VCaP (cell line): Measurements from ENCODE around the gene CCDC150.

Source experiments
- H3K27ac ChIP-seq: fragments of 450-650 bp; 2 replicates; pipeline ENCODE4 v1.5.1; 2017
- TF ChIP-seq, protein P1 (sequence below): fragments of 450-650 bp; conservative IDR thresholded peaks from 2 replicates; pipeline ENCODE4 v1.5.1; 2017; ENCODE audit warnings: mild to moderate bottlenecking, moderate library complexity

CCDC150 gene

DNA sequence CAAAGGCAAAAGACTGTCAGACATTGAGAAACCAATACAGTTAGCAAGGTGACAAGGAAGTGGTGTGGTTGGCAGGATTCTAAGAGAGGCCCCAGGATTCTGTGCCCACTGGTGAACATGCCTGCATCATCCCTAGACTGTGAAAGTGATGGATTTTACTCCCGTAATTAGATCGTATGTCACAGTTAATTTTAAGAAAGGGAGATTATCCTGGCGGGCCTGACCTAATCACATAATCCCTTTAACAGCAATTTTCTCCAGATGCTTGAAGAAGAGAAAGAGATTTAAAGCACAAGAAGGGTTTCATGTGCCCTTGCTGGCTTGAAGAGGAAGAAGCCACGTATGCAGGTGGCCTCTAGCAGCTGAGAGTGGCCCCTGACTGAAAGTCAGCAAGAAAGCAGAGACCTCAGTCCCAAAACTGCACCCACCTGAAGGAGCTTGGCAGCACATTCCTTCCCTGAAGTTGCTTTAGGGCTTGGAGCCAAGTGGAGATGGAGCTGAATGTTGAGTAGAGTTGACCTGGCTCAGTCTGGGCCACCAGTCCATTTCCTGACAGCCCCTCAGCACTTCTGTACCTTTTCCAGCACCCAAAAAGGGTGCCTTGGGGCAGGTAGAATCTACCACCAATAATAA is 110.9 kb downstream of the CCDC150 start:
- H3K27ac ChIP-seq: no peak overlapping the region
- TF ChIP-seq, protein P1, sequence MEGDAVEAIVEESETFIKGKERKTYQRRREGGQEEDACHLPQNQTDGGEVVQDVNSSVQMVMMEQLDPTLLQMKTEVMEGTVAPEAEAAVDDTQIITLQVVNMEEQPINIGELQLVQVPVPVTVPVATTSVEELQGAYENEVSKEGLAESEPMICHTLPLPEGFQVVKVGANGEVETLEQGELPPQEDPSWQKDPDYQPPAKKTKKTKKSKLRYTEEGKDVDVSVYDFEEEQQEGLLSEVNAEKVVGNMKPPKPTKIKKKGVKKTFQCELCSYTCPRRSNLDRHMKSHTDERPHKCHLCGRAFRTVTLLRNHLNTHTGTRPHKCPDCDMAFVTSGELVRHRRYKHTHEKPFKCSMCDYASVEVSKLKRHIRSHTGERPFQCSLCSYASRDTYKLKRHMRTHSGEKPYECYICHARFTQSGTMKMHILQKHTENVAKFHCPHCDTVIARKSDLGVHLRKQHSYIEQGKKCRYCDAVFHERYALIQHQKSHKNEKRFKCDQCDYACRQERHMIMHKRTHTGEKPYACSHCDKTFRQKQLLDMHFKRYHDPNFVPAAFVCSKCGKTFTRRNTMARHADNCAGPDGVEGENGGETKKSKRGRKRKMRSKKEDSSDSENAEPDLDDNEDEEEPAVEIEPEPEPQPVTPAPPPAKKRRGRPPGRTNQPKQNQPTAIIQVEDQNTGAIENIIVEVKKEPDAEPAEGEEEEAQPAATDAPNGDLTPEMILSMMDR: no peak

DNA sequence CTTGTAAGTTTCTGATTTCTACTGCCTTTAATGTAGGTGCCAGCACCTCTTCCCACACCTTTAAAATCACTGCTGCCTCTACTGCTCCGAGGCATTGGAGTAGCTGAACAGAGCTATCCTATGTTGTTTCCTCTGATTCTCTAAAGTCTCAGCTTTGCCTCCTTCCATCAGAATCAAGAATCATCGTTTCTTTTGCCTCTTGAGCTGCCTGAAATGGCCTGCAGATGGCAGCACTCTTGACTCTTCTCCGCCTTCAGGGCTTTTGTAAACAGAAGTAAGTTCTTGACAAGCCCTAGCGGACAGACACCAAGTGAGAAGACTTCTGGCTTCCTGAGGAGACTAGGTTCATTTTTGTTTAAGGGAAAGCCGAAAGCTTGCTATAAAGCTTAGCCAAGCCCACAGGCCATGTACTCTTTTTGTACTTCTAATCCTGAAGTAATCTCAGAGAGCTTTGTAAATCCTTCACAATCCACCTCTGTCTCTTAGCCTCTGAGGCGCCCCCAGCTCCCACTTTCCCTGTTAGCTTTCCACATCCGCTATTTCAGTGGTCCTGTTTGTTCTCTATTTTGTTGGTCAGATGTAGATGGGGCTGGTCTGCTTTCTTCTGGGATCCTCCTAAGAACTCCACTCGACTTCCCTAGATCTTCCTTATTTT is 111.6 kb downstream of the CCDC150 start:
- H3K27ac ChIP-seq: no peak overlapping the region
- TF ChIP-seq, protein P1: peak; percentile 93

DNA sequence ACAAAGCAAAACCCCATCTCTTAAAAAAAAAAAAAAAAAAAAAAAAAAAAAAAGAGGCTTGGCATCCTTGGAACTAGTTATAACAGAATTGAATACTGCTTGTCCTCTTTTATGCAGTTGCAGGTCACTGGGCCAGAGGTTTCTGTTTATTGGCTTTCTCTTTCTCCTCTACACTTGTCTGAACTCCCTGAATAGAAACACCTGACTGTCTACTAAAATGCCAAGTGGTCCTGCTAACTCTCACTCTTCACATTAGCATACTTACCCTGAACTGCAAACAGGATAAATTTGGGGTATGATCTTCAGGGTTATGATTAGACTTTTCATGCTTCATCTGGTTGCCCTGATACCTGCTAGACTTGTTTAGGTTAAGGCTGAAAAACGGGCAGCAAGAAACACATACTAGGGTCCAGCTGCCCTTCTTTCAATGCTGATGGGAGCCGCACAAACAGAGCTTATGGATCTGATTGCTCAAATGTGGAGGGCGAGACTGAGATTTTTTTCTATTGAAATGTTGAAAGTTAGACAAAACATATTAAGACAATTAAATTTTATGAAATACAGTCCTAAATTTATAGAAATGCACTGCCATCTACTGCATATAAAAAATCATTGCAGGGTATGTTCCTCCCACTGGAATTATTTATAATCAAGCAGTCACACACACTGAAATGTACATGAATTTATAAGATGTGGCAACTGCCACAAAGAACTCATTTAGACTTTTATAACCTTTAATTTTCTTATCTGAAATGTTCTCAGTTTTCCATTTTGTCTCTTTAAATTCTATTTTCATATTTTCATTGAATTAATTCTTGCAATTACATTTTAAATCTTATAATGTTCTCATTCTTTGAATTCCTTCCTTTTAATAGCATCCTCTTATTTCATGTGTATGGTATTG is 119.2 kb downstream of the CCDC150 start:
- TF ChIP-seq, protein P1: peak; percentile 56
- H3K27ac ChIP-seq: no peak overlapping the region

DNA sequence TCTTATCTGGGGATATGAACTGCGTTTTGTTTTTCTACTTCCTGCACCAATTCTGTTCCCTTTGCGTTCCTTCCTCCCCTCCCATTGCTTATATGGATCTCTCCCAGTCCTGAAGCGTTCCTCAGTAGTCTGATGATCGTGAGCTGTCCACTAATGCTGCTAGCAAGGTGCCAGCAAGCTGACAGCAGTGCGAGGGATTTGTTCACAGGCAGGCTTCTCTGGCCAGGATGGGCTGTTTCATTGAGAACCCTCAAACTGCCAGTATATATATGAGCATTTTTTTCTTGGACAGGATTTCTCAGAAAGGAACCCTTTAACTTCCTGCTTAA is 119.8 kb downstream of the CCDC150 start:
- TF ChIP-seq, protein P1: no peak
- no peak overlapping the region for H3K27ac ChIP-seq

DNA sequence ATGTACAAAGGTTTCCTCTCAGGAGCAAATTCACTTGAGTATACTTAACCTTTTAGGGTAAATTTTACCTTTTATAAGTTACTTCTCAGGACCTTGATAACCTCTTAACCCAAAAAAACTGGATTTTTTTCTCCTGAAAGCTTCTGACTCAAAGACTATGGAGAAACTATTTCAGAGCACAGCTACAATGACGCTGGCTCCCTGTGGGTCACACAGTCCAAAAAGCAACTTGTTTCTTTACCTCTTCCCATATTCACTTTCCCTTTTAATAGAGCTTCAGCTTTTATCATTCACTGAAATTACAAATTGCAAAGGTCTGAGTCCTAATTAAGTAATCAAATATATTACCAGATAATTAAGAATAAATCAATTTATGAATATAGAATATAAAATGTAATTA is 127.6 kb downstream of the CCDC150 start:
- H3K27ac ChIP-seq: no peak overlapping the region
- TF ChIP-seq, protein P1: no peak
